ENCODE results near the gene IGLL1.

IGLL1 gene

DNA sequence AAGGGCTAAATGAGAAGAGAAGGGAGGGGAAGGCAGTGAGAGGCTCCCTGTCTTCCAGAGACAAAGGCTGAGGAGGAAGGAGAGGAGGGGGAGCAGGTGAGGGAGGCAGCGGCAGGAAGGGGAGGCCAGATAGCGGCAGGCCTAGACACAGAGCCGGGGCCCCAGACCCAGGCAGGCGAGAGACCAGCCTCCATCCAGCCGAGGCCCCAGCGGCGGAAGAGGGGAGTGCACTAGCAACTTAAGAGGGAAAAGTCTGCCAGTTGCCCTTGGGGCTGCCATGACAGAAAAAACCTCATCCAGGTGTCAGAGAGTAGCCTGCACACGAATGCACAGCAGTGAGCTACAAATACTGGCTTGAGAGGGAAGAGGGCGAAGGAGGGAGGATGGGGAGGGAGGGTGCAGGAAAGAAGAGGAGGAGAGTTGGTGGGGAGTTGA is 46.7 kb downstream of the IGLL1 start:
- H3K36me3 Mint-ChIP-seq, result no peaks in the 10 kb centered on the region
- peak overlapping the region; percentile 38 for H3K27ac Mint-ChIP-seq
- H3K9me3 Mint-ChIP-seq, result no peaks in the 10 kb centered on the region
- H3K4me3 Mint-ChIP-seq, result no peak overlapping the region
- H3K4me1 Mint-ChIP-seq, result peaks cover 33% of the 10 kb centered on the region
- no peak for ATAC-seq
- H3K27me3 Mint-ChIP-seq, result peaks cover 16% of the 10 kb centered on the region

DNA sequence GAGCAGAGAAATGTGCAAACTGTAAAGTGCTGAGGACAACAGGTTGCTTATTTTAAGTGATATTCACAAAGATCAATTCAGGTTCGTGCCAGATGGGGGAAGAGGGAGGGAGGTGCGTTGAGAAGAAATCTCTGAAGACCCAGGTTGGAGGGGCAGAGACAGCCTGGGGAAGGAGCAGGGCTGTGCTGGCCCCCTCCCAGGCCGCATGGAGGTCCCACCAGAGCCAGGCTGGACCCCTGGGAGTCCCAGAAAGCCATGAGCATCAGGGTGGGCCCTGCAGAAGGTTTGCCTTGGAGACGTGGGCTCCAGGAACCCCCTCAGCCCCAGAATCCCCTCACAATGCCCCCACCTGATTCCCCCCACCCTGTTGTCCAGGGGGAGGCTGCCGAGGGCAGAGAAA is 47.4 kb downstream of the IGLL1 start:
- peaks cover 19% of the 10 kb centered on the region for H3K27me3 Mint-ChIP-seq
- peaks cover 39% of the 10 kb centered on the region for H3K4me1 Mint-ChIP-seq
- H3K36me3 Mint-ChIP-seq, result no peaks in the 10 kb centered on the region
- ATAC-seq, result no peak
- no peaks in the 10 kb centered on the region for H3K9me3 Mint-ChIP-seq
- H3K4me3 Mint-ChIP-seq, result no peak overlapping the region
- H3K27ac Mint-ChIP-seq, result peak overlapping the region; percentile 38

DNA sequence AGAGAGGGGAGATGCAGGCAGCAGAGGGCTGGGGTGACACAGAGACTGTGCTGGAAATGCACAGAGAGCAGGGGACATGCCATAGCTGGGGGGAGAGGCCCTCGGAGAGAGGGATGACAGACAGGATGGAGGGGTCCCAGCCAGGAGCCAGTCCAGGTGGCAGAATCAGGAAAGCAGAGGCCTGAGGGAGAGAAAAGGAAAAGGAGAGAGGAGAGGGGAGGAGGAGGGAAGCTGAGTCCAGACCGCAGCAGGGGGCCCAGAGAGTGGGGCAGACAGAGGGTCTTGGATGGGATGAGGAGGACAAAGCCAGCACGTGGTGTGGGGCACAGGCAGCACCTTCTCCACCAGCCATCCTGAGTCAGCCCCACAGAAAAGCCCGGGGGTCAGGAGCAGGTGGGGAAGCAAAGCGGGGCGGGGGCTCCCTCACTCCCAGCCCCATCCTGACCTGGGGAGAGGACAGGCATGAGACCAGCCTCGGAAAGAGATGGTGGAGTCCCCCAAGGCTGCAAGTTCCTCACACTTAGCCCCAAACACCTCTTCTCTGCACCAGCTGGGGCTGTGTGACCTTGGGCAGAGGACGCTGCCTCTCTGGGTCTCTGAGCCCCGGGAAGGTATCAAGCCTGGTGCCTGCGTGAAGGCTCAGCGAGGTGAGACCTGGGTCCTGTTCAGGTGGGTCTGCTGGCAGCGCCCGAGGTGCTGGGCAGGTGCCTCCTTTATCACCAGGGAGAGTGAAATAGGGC is 48.0 kb downstream of the IGLL1 start:
- Mint-ChIP-seq H3K27me3 (peaks cover 19% of the 10 kb centered on the region), H3K27ac (no peak overlapping the region), H3K36me3 (no peaks in the 10 kb centered on the region), H3K9me3 (no peaks in the 10 kb centered on the region), H3K4me1 (peaks cover 44% of the 10 kb centered on the region), H3K4me3 (no peak overlapping the region)
- ATAC-seq, result no peak

GRCh38 chr22:23531283-23531956 is 48.7 kb downstream of the IGLL1 start:
- H3K27ac Mint-ChIP-seq, result no peak overlapping the region
- H3K4me3 Mint-ChIP-seq, result no peak overlapping the region
- H3K4me1 Mint-ChIP-seq, result peaks cover 39% of the 10 kb centered on the region
- no peaks in the 10 kb centered on the region for H3K9me3 Mint-ChIP-seq
- ATAC-seq, result no peak
- peaks cover 19% of the 10 kb centered on the region for H3K27me3 Mint-ChIP-seq
- H3K36me3 Mint-ChIP-seq, result no peaks in the 10 kb centered on the region

DNA sequence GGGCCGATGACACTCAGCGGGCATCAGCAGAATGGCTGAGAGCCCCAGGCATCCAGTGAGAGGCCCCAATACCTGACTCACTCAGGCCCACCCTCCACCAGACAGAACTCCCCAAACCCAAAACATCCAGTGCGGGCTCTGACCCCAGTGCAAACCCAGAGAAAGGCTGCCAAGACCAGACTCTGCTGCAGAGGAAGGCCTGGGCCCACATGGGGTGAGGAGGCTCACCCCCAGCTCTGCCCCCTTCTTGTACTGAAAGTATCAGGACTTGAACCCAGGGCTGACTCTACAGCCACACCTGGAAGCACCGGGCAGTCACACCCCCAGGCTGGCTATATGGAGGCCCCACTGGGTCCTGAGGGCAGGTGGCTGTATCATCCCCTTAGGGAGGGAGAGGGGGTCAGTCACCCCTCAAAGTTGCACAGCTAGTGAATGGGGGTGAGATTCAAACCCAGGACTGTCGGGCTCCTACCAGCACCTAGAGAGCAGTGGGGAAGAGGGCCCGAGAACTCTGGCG is 49.3 kb downstream of the IGLL1 start:
- ATAC-seq, result no peak
- peaks cover 33% of the 10 kb centered on the region for H3K4me1 Mint-ChIP-seq
- peaks cover 19% of the 10 kb centered on the region for H3K27me3 Mint-ChIP-seq

DNA sequence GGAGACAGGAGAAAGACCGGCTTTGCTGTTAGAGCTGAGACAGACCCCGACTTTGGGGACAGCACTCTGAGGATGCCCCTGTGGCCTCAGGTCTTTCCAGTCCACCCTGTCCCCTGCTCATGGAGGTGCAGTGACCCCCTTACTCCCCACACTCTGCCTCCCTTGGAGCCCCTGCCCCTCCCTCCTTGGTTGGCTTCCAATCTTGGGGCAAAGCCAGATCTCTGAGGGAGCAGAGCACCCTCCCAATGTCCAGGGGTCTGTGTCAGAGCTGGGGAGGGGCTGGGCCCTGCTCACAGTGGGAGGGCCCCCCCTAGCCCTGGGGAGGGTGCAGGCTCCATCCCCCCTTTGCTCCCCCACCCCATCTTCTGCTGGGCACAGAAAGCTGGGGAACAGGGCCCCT is 50.0 kb downstream of the IGLL1 start:
- Mint-ChIP-seq H3K27ac (no peak overlapping the region), H3K9me3 (no peaks in the 10 kb centered on the region), H3K27me3 (peaks cover 19% of the 10 kb centered on the region), H3K4me1 (peaks cover 28% of the 10 kb centered on the region), H3K4me3 (no peak overlapping the region), H3K36me3 (no peaks in the 10 kb centered on the region)
- ATAC-seq, result peak; percentile 39

More for the DNA sequence above, 49.3 kb downstream of the IGLL1 start:
- H3K27ac Mint-ChIP-seq, result no peak overlapping the region
- no peaks in the 10 kb centered on the region for H3K36me3 Mint-ChIP-seq
- no peaks in the 10 kb centered on the region for H3K9me3 Mint-ChIP-seq
- H3K4me3 Mint-ChIP-seq, result no peak overlapping the region

DNA sequence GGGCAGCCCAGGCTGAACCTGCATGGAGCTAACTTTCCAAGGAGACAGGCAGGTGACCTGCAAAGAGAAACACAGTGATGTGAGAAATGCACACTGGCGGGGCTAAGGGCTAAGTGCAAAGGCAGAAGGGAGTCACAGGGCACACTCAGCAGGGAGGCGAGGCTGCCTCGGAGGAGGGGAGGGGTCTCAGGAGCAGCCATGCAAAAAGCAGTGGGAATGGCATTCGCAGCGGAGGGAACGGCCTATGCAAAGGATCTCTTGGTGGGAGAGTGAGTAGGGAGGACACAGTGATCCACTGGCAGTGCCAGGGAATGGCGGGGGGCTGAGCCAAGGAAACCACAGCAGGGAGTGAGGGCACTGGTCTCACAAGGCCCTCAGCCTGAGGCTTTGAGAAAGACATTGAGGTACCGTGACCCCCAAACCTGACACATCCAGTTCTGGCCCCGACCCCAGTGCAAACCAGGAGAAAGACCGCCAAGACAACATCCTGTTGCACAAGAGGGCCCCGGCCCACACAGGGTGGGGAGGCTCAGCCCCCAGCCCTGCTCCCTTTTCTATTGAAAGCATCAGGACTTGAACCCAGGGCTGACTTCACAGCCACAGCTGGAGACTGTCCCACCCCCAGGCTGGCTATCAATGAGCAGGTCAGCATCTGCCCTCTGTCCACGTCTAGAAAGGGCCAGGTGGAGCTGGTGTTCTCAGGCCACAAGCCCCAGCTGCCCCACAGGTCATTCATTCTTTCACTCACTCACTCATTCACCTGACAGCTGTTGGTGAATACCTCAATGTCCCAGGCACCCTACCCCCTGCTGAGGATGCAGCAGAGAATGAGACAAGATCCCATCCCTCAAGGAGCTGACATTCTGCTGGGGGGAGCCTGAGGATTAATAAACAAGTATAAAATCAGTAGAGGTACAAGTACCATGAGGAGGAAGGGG is 50.7 kb downstream of the IGLL1 start:
- no peak overlapping the region for H3K27ac Mint-ChIP-seq
- no peaks in the 10 kb centered on the region for H3K36me3 Mint-ChIP-seq
- peaks cover 19% of the 10 kb centered on the region for H3K27me3 Mint-ChIP-seq
- no peaks in the 10 kb centered on the region for H3K9me3 Mint-ChIP-seq
- H3K4me3 Mint-ChIP-seq, result no peak overlapping the region
- no peak for ATAC-seq
- peaks cover 28% of the 10 kb centered on the region for H3K4me1 Mint-ChIP-seq

GRCh38 chr22:23527971-23528740 is 51.9 kb downstream of the IGLL1 start:
- no peak overlapping the region for H3K4me3 Mint-ChIP-seq
- ATAC-seq, result peak; percentile 70
- peaks cover 22% of the 10 kb centered on the region for H3K4me1 Mint-ChIP-seq
- H3K27me3 Mint-ChIP-seq, result peaks cover 31% of the 10 kb centered on the region
- no peaks in the 10 kb centered on the region for H3K9me3 Mint-ChIP-seq
- H3K36me3 Mint-ChIP-seq, result no peaks in the 10 kb centered on the region
- H3K27ac Mint-ChIP-seq, result peak overlapping the region; percentile 33

GRCh38 chr22:23526596-23527316 is 53.3 kb downstream of the IGLL1 start:
- Mint-ChIP-seq H3K9me3 (no peaks in the 10 kb centered on the region), H3K4me3 (no peak overlapping the region), H3K27me3 (peaks cover 36% of the 10 kb centered on the region), H3K27ac (no peak overlapping the region), H3K36me3 (no peaks in the 10 kb centered on the region), H3K4me1 (peaks cover 19% of the 10 kb centered on the region)
- ATAC-seq, result no peak

- no peaks in the 10 kb centered on the region for H3K36me3 Mint-ChIP-seq
- H3K4me3 Mint-ChIP-seq, result no peak overlapping the region
- H3K9me3 Mint-ChIP-seq, result no peaks in the 10 kb centered on the region
- H3K27me3 Mint-ChIP-seq, result peaks cover 45% of the 10 kb centered on the region
- H3K27ac Mint-ChIP-seq, result no peak overlapping the region
- peaks cover 25% of the 10 kb centered on the region for H3K4me1 Mint-ChIP-seq
- ATAC-seq, result no peak
Observed at GRCh38 chr22:23525510-23525909, 54.6 kb downstream of the IGLL1 start.

- Mint-ChIP-seq H3K27me3 (peaks cover 40% of the 10 kb centered on the region), H3K36me3 (no peaks in the 10 kb centered on the region), H3K27ac (no peak overlapping the region), H3K9me3 (no peaks in the 10 kb centered on the region), H3K4me3 (no peak overlapping the region), H3K4me1 (peaks cover 25% of the 10 kb centered on the region)
- ATAC-seq, result no peak
Observed at GRCh38 chr22:23524226-23524625, 55.9 kb downstream of the IGLL1 start.

GRCh38 chr22:23523713-23524112 is 56.4 kb downstream of the IGLL1 start:
- Mint-ChIP-seq H3K27ac (no peak overlapping the region), H3K9me3 (no peaks in the 10 kb centered on the region), H3K36me3 (no peaks in the 10 kb centered on the region), H3K4me1 (peaks cover 22% of the 10 kb centered on the region), H3K27me3 (peaks cover 40% of the 10 kb centered on the region), H3K4me3 (no peak overlapping the region)
- ATAC-seq, result no peak
